Measurements from ENCODE around the gene OR10H3. TPM values are rescaled to one million over a fixed set of nuclear protein-coding genes. Genes with fewer than 3 reads are reported as not detected.

OR10H3 gene
- polyA plus RNA-seq, 1 donor (not counting 4 experiments of a cell fraction or from before 2014, with no cell fraction given) = not detected

DNA sequence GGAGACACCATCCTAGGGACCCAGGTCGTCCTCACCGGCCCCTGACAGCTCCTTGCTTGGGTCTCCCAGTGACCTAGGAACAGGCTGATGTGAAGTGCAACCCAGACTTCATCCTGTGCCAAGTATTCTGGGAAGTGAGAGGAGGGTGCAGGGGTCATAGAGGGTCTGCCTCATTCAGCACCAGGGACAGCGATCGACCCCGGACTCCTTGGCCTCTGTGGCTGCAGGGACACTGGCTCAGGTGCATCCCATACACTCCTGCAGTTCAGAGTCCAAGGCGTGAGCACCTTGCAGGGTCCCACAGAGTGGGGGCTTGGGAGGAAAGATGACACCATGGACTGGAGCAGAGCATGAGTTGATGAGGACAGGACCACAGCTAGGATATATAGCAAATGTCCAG lies 20.0 kb upstream of the OR10H3 start:
- Histone ChIP-seq H3K9me3 (ENCODE audit: control insufficient read depth, low read depth, low read length) (no peaks in the 10 kb centered on the region), H3K4me3 (ENCODE audit: control insufficient read depth in 2 of 3, extremely low read depth in 1 of 3, insufficient read depth in 2 of 3, low read depth in 1 of 3, low read length in 3 of 3) (no peak overlapping the region), H3K27me3 (ENCODE audit: control insufficient read depth, extremely low read depth, insufficient read depth, low read length) (peaks cover 2% of the 10 kb centered on the region), H3K27ac (ENCODE audit: control insufficient read depth, insufficient read depth, low read length) (no peak overlapping the region), H3K79me2 (ENCODE audit: control insufficient read depth, insufficient read depth, low read length) (no peaks in the 10 kb centered on the region), H3K36me3 (ENCODE audit: control insufficient read depth in 2 of 2, extremely low read depth in 1 of 2, insufficient read depth in 2 of 2, low read length in 2 of 2) (no peaks in the 10 kb centered on the region), H3K9me1 (ENCODE audit: control insufficient read depth, extremely low read depth, insufficient read depth, low read length) (no peaks in the 10 kb centered on the region), H2AFZ (ENCODE audit: control insufficient read depth, low read length) (no peak overlapping the region), H4K20me1 (ENCODE audit: control insufficient read depth, extremely low read depth, insufficient read depth, low read length) (no peaks in the 10 kb centered on the region), H3K4me1 (ENCODE audit: control insufficient read depth, extremely low read depth, insufficient read depth, low read length) (no peaks in the 10 kb centered on the region), H3K4me2 (ENCODE audit: control insufficient read depth, extremely low read depth, insufficient read depth, low read depth, low read length) (no peak overlapping the region), H3K9ac (ENCODE audit: control insufficient read depth, extremely low read depth, insufficient read depth, low read length) (no peak overlapping the region)
- DNase-seq (ENCODE audit: low read depth, low spot score) (no peak), FAIRE-seq (no peak)
- dilution Hi-C loops (cut with MboI; ENCODE audit: extremely low pct_ligation_motif_present, low sequenced_read_pairs) = no loop called here
- TF ChIP-seq, protein P1, sequence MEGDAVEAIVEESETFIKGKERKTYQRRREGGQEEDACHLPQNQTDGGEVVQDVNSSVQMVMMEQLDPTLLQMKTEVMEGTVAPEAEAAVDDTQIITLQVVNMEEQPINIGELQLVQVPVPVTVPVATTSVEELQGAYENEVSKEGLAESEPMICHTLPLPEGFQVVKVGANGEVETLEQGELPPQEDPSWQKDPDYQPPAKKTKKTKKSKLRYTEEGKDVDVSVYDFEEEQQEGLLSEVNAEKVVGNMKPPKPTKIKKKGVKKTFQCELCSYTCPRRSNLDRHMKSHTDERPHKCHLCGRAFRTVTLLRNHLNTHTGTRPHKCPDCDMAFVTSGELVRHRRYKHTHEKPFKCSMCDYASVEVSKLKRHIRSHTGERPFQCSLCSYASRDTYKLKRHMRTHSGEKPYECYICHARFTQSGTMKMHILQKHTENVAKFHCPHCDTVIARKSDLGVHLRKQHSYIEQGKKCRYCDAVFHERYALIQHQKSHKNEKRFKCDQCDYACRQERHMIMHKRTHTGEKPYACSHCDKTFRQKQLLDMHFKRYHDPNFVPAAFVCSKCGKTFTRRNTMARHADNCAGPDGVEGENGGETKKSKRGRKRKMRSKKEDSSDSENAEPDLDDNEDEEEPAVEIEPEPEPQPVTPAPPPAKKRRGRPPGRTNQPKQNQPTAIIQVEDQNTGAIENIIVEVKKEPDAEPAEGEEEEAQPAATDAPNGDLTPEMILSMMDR (optimal IDR thresholded peaks at IDR 0.05 in 1 of 3, IDR thresholded peaks at IDR 0.05 in 1 of 3, conservative IDR thresholded peaks at IDR 0.05 in 1 of 3; ENCODE audit: extremely low read depth in 1 of 3, insufficient read depth in 2 of 3, low read length in 3 of 3) = no peak
- no peak for TF ChIP-seq EZH2 (IDR thresholded peaks at IDR 0.05; ENCODE audit: low read length)

DNA sequence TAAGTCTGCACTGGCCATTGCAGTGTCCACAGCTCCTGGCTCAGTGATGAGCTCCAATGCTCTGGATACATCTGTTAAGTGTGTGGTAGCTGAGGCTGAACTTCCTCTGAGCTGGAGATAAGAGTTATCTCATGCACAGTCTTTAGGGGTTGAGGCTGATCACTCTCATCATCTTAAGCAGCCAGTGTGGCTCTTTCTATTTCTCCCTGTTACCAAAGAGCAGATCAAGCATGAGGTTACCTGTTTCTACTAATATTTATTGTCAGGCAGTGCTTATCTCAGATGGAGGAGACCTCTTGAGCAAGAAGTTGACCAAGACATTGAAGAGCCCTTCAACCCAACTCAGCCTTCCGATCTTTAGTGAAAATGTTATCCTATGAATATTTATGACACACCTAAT lies 16.5 kb upstream of the OR10H3 start:
- Histone ChIP-seq H3K9me3 (ENCODE audit: control insufficient read depth, low read depth, low read length) (no peaks in the 10 kb centered on the region), H2AFZ (ENCODE audit: control insufficient read depth, low read length) (no peak overlapping the region), H3K79me2 (ENCODE audit: control insufficient read depth, insufficient read depth, low read length) (no peaks in the 10 kb centered on the region), H3K4me3 (ENCODE audit: control insufficient read depth in 2 of 3, extremely low read depth in 1 of 3, insufficient read depth in 2 of 3, low read depth in 1 of 3, low read length in 3 of 3) (no peak overlapping the region), H3K4me1 (ENCODE audit: control insufficient read depth, extremely low read depth, insufficient read depth, low read length) (no peaks in the 10 kb centered on the region), H3K36me3 (ENCODE audit: control insufficient read depth in 2 of 2, extremely low read depth in 1 of 2, insufficient read depth in 2 of 2, low read length in 2 of 2) (no peaks in the 10 kb centered on the region), H3K27ac (ENCODE audit: control insufficient read depth, insufficient read depth, low read length) (no peak overlapping the region), H3K9me1 (ENCODE audit: control insufficient read depth, extremely low read depth, insufficient read depth, low read length) (no peaks in the 10 kb centered on the region), H4K20me1 (ENCODE audit: control insufficient read depth, extremely low read depth, insufficient read depth, low read length) (no peaks in the 10 kb centered on the region), H3K4me2 (ENCODE audit: control insufficient read depth, extremely low read depth, insufficient read depth, low read depth, low read length) (no peak overlapping the region), H3K27me3 (ENCODE audit: control insufficient read depth, extremely low read depth, insufficient read depth, low read length) (peaks cover 10% of the 10 kb centered on the region), H3K9ac (ENCODE audit: control insufficient read depth, extremely low read depth, insufficient read depth, low read length) (no peak overlapping the region)
- no peak for DNase-seq (ENCODE audit: low read depth, low spot score)
- FAIRE-seq = no peak
- dilution Hi-C loops (cut with MboI; ENCODE audit: extremely low pct_ligation_motif_present, low sequenced_read_pairs) = no loop called here
- TF ChIP-seq, protein P1 (optimal IDR thresholded peaks at IDR 0.05 in 1 of 3, IDR thresholded peaks at IDR 0.05 in 1 of 3, conservative IDR thresholded peaks at IDR 0.05 in 1 of 3; ENCODE audit: extremely low read depth in 1 of 3, insufficient read depth in 2 of 3, low read length in 3 of 3) = no peak
- TF ChIP-seq EZH2 (IDR thresholded peaks at IDR 0.05; ENCODE audit: low read length) = no peak

Data from keratinocyte (primary cell).